ENCODE results near the gene CYRIA. TPM values are rescaled to one million over a fixed set of nuclear protein-coding genes. Genes with fewer than 3 reads are reported as not detected.
A peak's percentile ranks its signal among the peaks of the same experiment; 100 is the strongest.

The CYRIA gene
- total RNA-seq, 3 donors from 2014 or later (not counting 1 experiment from before 2014, with no cell fraction given) = 37.4 to 54.8 (median 38.5) TPM

DNA sequence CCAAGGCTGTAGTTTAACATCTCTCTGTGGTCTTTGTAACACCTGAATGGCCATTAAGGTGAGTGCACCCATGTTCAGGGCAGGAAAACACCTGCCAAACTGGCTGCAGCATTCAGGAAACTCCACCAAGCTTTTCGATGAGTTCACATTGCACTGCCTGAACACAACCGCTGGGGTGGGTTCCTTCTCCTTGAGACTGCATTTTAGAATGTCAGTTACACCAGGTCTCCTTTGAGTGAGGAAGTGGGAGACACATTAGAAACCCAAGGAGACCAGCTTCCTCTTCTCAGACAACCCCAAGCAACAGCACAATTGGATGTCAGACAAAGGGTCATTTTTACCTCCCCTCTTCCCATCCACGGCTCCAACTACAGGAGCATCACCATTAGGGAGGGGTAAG lies 35.2 kb downstream of the CYRIA start:
- Histone ChIP-seq H3K36me3 (ENCODE audit: control insufficient read depth, insufficient read depth, low read length) (no peaks in the 10 kb centered on the region), H3K4me3 (ENCODE audit: low read length) (no peak overlapping the region), H3K27ac (ENCODE audit: low read length) (no peak overlapping the region), H3K4me1 (ENCODE audit: control insufficient read depth, insufficient read depth, low read length) (peaks cover 83% of the 10 kb centered on the region), H3K27me3 (ENCODE audit: control insufficient read depth, insufficient read depth, low read length) (no peaks in the 10 kb centered on the region), H3K9me3 (ENCODE audit: control insufficient read depth, insufficient read depth, low read length) (no peaks in the 10 kb centered on the region)
- H3K27me3 Mint-ChIP-seq (ENCODE audit: low read depth in 2 of 2) = no peaks in the 10 kb centered on the region
- TF ChIP-seq, protein P1, sequence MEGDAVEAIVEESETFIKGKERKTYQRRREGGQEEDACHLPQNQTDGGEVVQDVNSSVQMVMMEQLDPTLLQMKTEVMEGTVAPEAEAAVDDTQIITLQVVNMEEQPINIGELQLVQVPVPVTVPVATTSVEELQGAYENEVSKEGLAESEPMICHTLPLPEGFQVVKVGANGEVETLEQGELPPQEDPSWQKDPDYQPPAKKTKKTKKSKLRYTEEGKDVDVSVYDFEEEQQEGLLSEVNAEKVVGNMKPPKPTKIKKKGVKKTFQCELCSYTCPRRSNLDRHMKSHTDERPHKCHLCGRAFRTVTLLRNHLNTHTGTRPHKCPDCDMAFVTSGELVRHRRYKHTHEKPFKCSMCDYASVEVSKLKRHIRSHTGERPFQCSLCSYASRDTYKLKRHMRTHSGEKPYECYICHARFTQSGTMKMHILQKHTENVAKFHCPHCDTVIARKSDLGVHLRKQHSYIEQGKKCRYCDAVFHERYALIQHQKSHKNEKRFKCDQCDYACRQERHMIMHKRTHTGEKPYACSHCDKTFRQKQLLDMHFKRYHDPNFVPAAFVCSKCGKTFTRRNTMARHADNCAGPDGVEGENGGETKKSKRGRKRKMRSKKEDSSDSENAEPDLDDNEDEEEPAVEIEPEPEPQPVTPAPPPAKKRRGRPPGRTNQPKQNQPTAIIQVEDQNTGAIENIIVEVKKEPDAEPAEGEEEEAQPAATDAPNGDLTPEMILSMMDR (IDR thresholded peaks at IDR 0.05) = no peak
- DNase-seq = no peak
- 31% methylated on average over 3 of the region's 3 CpGs for WGBS (ENCODE audit: insufficient coverage)
- H3K4me3 Mint-ChIP-seq = peak overlapping the region; percentile 31
- intact Hi-C loops (cut with micrococcal nuclease) = no loop called here
- no peaks in the 10 kb centered on the region for H3K9me3 Mint-ChIP-seq
- H3K27ac Mint-ChIP-seq = peak overlapping the region; percentile 34 to 78
- H3K36me3 Mint-ChIP-seq = no peaks in the 10 kb centered on the region
- peak; percentile 33 to 53 (median 34) for ATAC-seq
- H3K4me1 Mint-ChIP-seq = peaks cover 96 to 99% of the 10 kb centered on the region in 2 donors

DNA sequence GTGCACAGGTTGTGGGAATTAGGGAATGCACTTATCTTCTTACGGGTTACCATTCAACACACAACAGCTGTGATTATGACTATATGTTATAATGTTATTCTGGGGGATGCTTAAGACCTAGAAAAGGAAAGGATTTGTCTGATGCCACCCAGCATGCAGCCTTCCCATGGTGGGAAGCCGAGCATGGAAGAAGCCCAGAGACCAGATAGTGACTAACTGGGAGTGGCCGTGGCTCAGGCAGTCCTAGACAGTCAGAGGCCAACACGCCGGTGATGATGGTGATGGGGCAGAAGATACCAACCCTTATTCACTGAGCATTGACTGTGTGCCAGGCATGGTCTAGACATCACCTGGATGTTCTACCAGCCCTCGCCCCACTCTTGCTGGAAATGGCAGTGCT lies 35.9 kb downstream of the CYRIA start:
- Histone ChIP-seq H3K27me3 (ENCODE audit: control insufficient read depth, insufficient read depth, low read length) (no peaks in the 10 kb centered on the region), H3K36me3 (ENCODE audit: control insufficient read depth, insufficient read depth, low read length) (no peaks in the 10 kb centered on the region), H3K9me3 (ENCODE audit: control insufficient read depth, insufficient read depth, low read length) (no peaks in the 10 kb centered on the region), H3K4me1 (ENCODE audit: control insufficient read depth, insufficient read depth, low read length) (peaks cover 85% of the 10 kb centered on the region), H3K4me3 (ENCODE audit: low read length) (no peak overlapping the region), H3K27ac (ENCODE audit: low read length) (no peak overlapping the region)
- Mint-ChIP-seq H3K27ac (peak overlapping the region; percentile 78 to 81), H3K9me3 (no peaks in the 10 kb centered on the region), H3K36me3 (no peaks in the 10 kb centered on the region), H3K4me1 (peaks cover 96 to 99% of the 10 kb centered on the region in 2 donors), H3K4me3 (peak overlapping the region; percentile 17), H3K27me3 (ENCODE audit: low read depth in 2 of 2) (no peaks in the 10 kb centered on the region)
- 95% methylated on average over 5 of the region's 6 CpGs for WGBS (ENCODE audit: insufficient coverage)
- TF ChIP-seq, protein P1 (IDR thresholded peaks at IDR 0.05) = no peak
- DNase-seq (no peak), ATAC-seq (no peak)
- intact Hi-C loops (cut with micrococcal nuclease) = loop anchor here (2.0 to 5.0 kb wide), 2 partner anchors 21 to 33 kb away; no protein-coding TSS in a partner anchor

DNA sequence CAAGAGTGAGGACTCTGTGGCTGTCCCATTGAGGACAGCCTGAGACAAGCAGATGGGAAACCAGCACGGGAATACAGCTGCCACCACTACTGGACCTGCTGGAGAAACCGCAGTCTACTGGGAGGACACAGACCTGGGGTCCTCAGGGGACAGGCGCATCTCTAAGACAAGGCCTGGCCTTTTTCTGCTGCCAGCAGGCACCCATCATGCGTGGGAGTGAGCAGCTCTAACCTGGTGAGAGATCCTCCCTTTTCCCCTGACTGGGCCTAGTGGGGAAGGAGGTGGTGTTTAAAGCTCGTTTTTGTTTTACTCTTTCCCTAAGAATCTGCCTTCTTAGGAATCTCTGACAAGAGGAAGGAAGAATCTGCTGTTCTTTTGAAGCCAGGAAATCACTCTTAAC lies 36.6 kb downstream of the CYRIA start:
- Histone ChIP-seq H3K27ac (ENCODE audit: low read length) (peak overlapping the region; percentile 12), H3K4me1 (ENCODE audit: control insufficient read depth, insufficient read depth, low read length) (peaks cover 86% of the 10 kb centered on the region), H3K27me3 (ENCODE audit: control insufficient read depth, insufficient read depth, low read length) (no peaks in the 10 kb centered on the region), H3K4me3 (ENCODE audit: low read length) (no peak overlapping the region), H3K36me3 (ENCODE audit: control insufficient read depth, insufficient read depth, low read length) (no peaks in the 10 kb centered on the region), H3K9me3 (ENCODE audit: control insufficient read depth, insufficient read depth, low read length) (no peaks in the 10 kb centered on the region)
- Mint-ChIP-seq H3K4me1 (peaks cover 98 to 99% of the 10 kb centered on the region in 2 donors), H3K27me3 (ENCODE audit: low read depth in 2 of 2) (no peaks in the 10 kb centered on the region), H3K36me3 (no peaks in the 10 kb centered on the region), H3K27ac (peak overlapping the region; percentile 78 to 81), H3K9me3 (no peaks in the 10 kb centered on the region), H3K4me3 (peak overlapping the region; percentile 49)
- ATAC-seq (no peak), DNase-seq (no peak)
- WGBS (ENCODE audit: insufficient coverage) = 88% methylated on average over 4 of the region's 5 CpGs
- TF ChIP-seq, protein P1 (IDR thresholded peaks at IDR 0.05) = no peak
- intact Hi-C loops (cut with micrococcal nuclease) = loop anchor here (2.0 to 5.0 kb wide), 2 partner anchors 20 to 33 kb away; no protein-coding TSS in a partner anchor

DNA sequence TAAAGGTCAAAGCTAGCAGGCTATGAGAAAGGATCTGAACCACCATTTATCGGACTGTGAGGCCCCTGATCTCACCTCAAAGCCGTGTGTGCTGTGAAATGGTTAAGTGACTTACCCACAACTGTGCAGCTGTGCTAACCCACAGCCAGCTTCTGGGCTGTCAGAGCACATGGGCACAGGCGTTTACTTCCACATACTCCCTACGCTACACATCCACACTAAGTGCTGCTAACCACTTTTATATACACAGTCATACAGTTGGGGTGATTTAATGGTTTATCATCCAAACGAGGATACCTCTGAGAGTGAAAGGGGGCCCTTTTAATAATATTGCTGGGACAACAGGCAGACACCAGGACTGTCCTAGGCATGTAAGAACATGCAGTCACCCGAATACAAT lies 37.3 kb downstream of the CYRIA start:
- no peak for DNase-seq
- no peak overlapping the region for H3K27ac ChIP-seq (ENCODE audit: low read length)
- Mint-ChIP-seq H3K27me3 (ENCODE audit: low read depth in 2 of 2) (no peaks in the 10 kb centered on the region), H3K36me3 (no peaks in the 10 kb centered on the region), H3K27ac (peak overlapping the region; percentile 78 to 81), H3K4me3 (peak overlapping the region; percentile 49), H3K4me1 (peaks cover 98 to 99% of the 10 kb centered on the region in 2 donors), H3K9me3 (no peaks in the 10 kb centered on the region)
- TF ChIP-seq, protein P1 (IDR thresholded peaks at IDR 0.05) = no peak
- WGBS (ENCODE audit: insufficient coverage) = 2% methylated on average over 4 of the region's 6 CpGs
- ATAC-seq = peak; percentile 74 to 81 (median 76)
- H3K4me1 ChIP-seq (ENCODE audit: control insufficient read depth, insufficient read depth, low read length) = peaks cover 84% of the 10 kb centered on the region
- intact Hi-C loops (cut with micrococcal nuclease) = loop anchor here (2.0 to 5.0 kb wide), 2 partner anchors 20 to 34 kb away; no protein-coding TSS in a partner anchor
- H3K9me3 ChIP-seq (ENCODE audit: control insufficient read depth, insufficient read depth, low read length) = no peaks in the 10 kb centered on the region
- peaks cover under 1% of the 10 kb centered on the region for H3K36me3 ChIP-seq (ENCODE audit: control insufficient read depth, insufficient read depth, low read length)
- no peak overlapping the region for H3K4me3 ChIP-seq (ENCODE audit: low read length)
- H3K27me3 ChIP-seq (ENCODE audit: control insufficient read depth, insufficient read depth, low read length) = no peaks in the 10 kb centered on the region

All from natural killer cell (primary cell).